Mesenchymal stem cell (in vitro differentiated cells and primary cell): ENCODE results near the gene RAD51B.

Source experiments
- DNase-seq: peaks from one replicate; pipeline ENCODE4 v3.0.0-alpha.2; 2013
- H2AFZ ChIP-seq: one replicate; pipeline ENCODE4 v1.6.1; 2013; ENCODE audit warnings: low read depth, mild to moderate bottlenecking, control low read depth, inconsistent platforms, low read length, moderate library complexity
- H2AK5ac ChIP-seq: 2 replicates; pipeline ENCODE4 v1.6.1; 2013; ENCODE audit warnings: low read length, moderate library complexity, mild to moderate bottlenecking, inconsistent platforms; ENCODE audit not compliant: severe bottlenecking
- H2BK120ac ChIP-seq: one replicate; pipeline ENCODE4 v1.6.1; 2013; ENCODE audit warnings: low read depth, mild to moderate bottlenecking, inconsistent platforms, low read length, moderate library complexity
- H2BK12ac ChIP-seq, 2 experiments: one replicate each; pipeline ENCODE4 v1.6.1; 2013; ENCODE audit warnings: inconsistent platforms in 2 of 2, low read length in 2 of 2, mild to moderate bottlenecking in 2 of 2, moderate library complexity in 2 of 2, control low read depth in 1 of 2
- H2BK15ac ChIP-seq: one replicate; pipeline ENCODE4 v1.6.1; 2013; ENCODE audit warnings: mild to moderate bottlenecking, low read depth, inconsistent platforms; ENCODE audit not compliant: poor library complexity, severe bottlenecking
- H2BK5ac ChIP-seq: 2 replicates; pipeline ENCODE4 v1.6.1; 2013; ENCODE audit warnings: low read depth, mild to moderate bottlenecking, low read length, control low read depth, inconsistent platforms; ENCODE audit not compliant: poor library complexity, severe bottlenecking
- H3K14ac ChIP-seq, 2 experiments: one replicate each; pipeline ENCODE4 v1.6.1; 2013; ENCODE audit warnings: inconsistent platforms in 2 of 2, low read length in 2 of 2, control low read depth in 1 of 2, mild to moderate bottlenecking in 1 of 2, moderate library complexity in 1 of 2
- H3K18ac ChIP-seq, 2 experiments: one replicate each; pipeline ENCODE4 v1.6.1; 2013; ENCODE audit warnings: inconsistent platforms in 2 of 2, low read length in 2 of 2, control low read depth in 1 of 2, low read depth in 1 of 2, mild to moderate bottlenecking in 1 of 2
- H3K23ac ChIP-seq, 2 experiments: one replicate each; pipeline ENCODE4 v1.6.1; 2013; ENCODE audit warnings: inconsistent platforms in 2 of 2, low read length in 2 of 2, mild to moderate bottlenecking in 2 of 2, moderate library complexity in 2 of 2, control low read depth in 1 of 2
- H3K27ac ChIP-seq: 2 replicates; pipeline ENCODE4 v1.5.1; 2013; ENCODE audit warnings: mild to moderate bottlenecking, moderate library complexity, low read length, control low read depth, inconsistent platforms; ENCODE audit not compliant: poor library complexity, severe bottlenecking
- H3K27me3 ChIP-seq, 2 experiments: 2 replicates each; pipeline versions ENCODE4 v1.6.1 to v1.7.0; 2013; ENCODE audit warnings: low read length in 2 of 2, mild to moderate bottlenecking in 2 of 2, moderate library complexity in 2 of 2, control low read depth in 1 of 2, inconsistent platforms in 1 of 2; ENCODE audit not compliant: control insufficient read depth in 1 of 2, insufficient read depth in 1 of 2
- H3K36me3 ChIP-seq, 2 experiments: 2 replicates each; pipeline versions ENCODE4 v1.6.1 to v1.7.0; 2013; ENCODE audit warnings: low read length in 2 of 2, control low read depth in 1 of 2, inconsistent platforms in 1 of 2, low read depth in 1 of 2, mild to moderate bottlenecking in 1 of 2; ENCODE audit not compliant: insufficient read depth in 2 of 2, control insufficient read depth in 1 of 2
- H3K4ac ChIP-seq, 2 experiments: one replicate each; pipeline ENCODE4 v1.6.1; 2013; ENCODE audit warnings: inconsistent platforms in 2 of 2, low read length in 2 of 2, mild to moderate bottlenecking in 2 of 2, moderate library complexity in 2 of 2, control low read depth in 1 of 2, low read depth in 1 of 2
- H3K4me1 ChIP-seq: 2 replicates; pipeline ENCODE4 v1.6.1; 2013; ENCODE audit warnings: low read depth, low read length, control low read depth; ENCODE audit not compliant: control insufficient read depth, insufficient read depth
- H3K4me2 ChIP-seq: 2 replicates; pipeline ENCODE4 v1.6.1; 2013; ENCODE audit warnings: low read length, mild to moderate bottlenecking, inconsistent platforms; ENCODE audit not compliant: poor library complexity, severe bottlenecking
- H3K4me3 ChIP-seq, 2 experiments: 2 replicates each; pipeline versions ENCODE4 v1.5.1 to v1.7.0; 2013; ENCODE audit warnings: low read length in 2 of 2, mild to moderate bottlenecking in 2 of 2, control low read depth in 1 of 2, low read depth in 1 of 2; ENCODE audit not compliant: insufficient read depth in 1 of 2
- H3K79me1 ChIP-seq: replicated peaks from 2 replicates; pipeline ENCODE4 v1.6.1; 2013; ENCODE audit warnings: mild to moderate bottlenecking, control low read depth, low read length, inconsistent platforms; ENCODE audit not compliant: poor library complexity, severe bottlenecking
- H3K9ac ChIP-seq: 2 replicates; pipeline ENCODE4 v1.7.0; 2013; ENCODE audit warnings: mild to moderate bottlenecking, low read length, moderate library complexity
- H3K9me3 ChIP-seq: 2 replicates; pipeline ENCODE4 v1.7.0; 2013; ENCODE audit warnings: mild to moderate bottlenecking, low read length; ENCODE audit not compliant: control insufficient read depth
- H4K8ac ChIP-seq: one replicate; pipeline ENCODE4 v1.6.1; 2013; ENCODE audit warnings: inconsistent platforms, mild to moderate bottlenecking, low read length, moderate library complexity
- H4K91ac ChIP-seq: one replicate; pipeline ENCODE4 v1.6.1; 2013; ENCODE audit warnings: mild to moderate bottlenecking, low read length, inconsistent platforms
- WGBS: methylation state at CpG from one replicate; pipeline ENCODE4 v1.1.7; 2013; ENCODE audit warnings: mixed read lengths; 5-methylcytosine and 5-hydroxymethylcytosine counted together

Gene RAD51B

DNA sequence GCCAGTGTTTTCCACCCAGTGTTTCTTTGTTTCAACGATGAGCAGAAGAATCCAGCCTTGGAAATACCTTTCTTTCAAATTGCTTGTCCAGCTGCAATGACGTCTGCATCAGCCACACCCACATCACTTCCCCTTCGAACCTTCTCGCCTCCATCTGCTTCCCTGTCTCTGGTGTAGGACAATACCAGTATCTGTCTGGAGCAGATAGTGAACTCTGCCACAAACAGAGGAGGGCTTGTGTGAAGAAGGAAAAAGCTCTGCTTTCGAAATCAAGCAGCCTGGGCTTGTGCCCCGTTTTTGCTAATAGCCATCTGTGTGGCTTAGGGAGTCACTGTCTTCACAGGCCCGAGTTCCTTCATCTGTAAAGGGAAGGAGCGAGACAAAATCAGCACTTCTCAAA is 557.9 kb downstream of the RAD51B start:
- no peaks in the 10 kb centered on the region for H3K27me3 ChIP-seq
- H3K79me1 ChIP-seq = no peaks in the 10 kb centered on the region
- H4K91ac ChIP-seq = no peak overlapping the region
- peaks cover 1% of the 10 kb centered on the region for H3K4me1 ChIP-seq
- H3K18ac ChIP-seq = peak overlapping the region; percentile 9 to 91
- H2BK12ac ChIP-seq = peak overlapping the region; percentile 80 to 86
- no peaks in the 10 kb centered on the region for H3K36me3 ChIP-seq
- H4K8ac ChIP-seq = peak overlapping the region; percentile 1
- H2BK120ac ChIP-seq = no peak overlapping the region
- no peak overlapping the region for H2BK15ac ChIP-seq
- H3K14ac ChIP-seq = no peak overlapping the region
- no peak overlapping the region for H3K23ac ChIP-seq
- no peak overlapping the region for H3K4me3 ChIP-seq
- 80% methylated on average over 5 of the region's 8 CpGs for WGBS
- no peak overlapping the region for H2AFZ ChIP-seq
- DNase-seq = no peak
- H3K4ac ChIP-seq = peak overlapping the region in 1 of 2 experiments; percentile 40
- H3K27ac ChIP-seq = no peak overlapping the region
- no peak overlapping the region for H2BK5ac ChIP-seq
- no peak overlapping the region for H3K4me2 ChIP-seq
- H2AK5ac ChIP-seq = no peak overlapping the region
- no peaks in the 10 kb centered on the region for H3K9me3 ChIP-seq
- peak overlapping the region; percentile 72 for H3K9ac ChIP-seq

DNA sequence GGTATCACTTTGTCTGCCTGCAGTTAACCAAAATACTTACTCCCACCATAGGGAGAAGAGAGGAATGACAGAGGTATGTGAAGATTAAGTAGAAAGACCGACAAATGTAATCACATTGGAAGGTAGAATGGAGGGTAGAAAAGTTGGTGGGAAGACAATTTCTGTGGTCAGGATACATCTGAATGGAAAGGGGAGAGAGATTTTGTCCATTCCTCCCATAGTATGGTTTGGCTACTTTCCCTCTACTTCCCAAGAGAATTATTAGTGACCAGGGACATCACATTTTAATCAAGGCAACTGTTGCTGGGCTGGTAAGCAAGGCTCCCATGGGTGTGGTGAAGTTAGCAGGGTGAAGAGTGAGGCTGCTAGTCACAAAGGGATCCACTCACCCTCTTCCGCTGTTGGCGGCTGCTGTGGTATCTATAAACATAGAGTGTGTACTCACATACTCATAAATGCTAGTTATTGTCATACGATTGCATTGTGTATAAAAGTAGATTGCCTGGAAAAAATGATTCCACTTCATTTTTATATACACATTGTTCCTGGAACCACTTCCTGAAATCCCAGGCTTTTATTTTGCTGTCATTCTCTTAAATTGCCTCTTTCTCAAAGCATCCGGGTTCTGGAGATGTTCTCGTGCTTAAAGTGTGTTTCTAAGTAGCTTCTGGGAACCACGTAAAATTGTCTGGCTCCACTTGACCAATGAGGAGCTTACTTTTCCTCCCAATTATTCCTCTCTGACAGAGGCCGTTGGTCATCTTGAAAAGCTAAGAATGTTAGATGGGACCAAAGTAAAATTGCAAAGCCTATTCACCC is 560.1 kb downstream of the RAD51B start:
- Histone ChIP-seq H3K14ac (no peak overlapping the region), H2BK5ac (no peak overlapping the region), H3K4me2 (no peak overlapping the region), H3K9me3 (no peaks in the 10 kb centered on the region), H2AFZ (no peak overlapping the region), H3K36me3 (no peaks in the 10 kb centered on the region), H4K91ac (no peak overlapping the region), H3K27me3 (no peaks in the 10 kb centered on the region), H2BK120ac (no peak overlapping the region), H2AK5ac (peak overlapping the region; percentile 64), H3K27ac (no peak overlapping the region), H3K23ac (no peak overlapping the region), H2BK15ac (no peak overlapping the region), H3K4me3 (no peak overlapping the region), H2BK12ac (peak overlapping the region in 1 of 2 experiments; percentile 92), H3K79me1 (no peaks in the 10 kb centered on the region), H4K8ac (peak overlapping the region; percentile 81), H3K4me1 (peaks cover 1% of the 10 kb centered on the region), H3K9ac (no peak overlapping the region), H3K18ac (peak overlapping the region in 1 of 2 experiments; percentile 21), H3K4ac (peak overlapping the region in 1 of 2 experiments; percentile 37)
- no peak for DNase-seq
- 85% methylated on average over 5 of the region's 8 CpGs for WGBS

DNA sequence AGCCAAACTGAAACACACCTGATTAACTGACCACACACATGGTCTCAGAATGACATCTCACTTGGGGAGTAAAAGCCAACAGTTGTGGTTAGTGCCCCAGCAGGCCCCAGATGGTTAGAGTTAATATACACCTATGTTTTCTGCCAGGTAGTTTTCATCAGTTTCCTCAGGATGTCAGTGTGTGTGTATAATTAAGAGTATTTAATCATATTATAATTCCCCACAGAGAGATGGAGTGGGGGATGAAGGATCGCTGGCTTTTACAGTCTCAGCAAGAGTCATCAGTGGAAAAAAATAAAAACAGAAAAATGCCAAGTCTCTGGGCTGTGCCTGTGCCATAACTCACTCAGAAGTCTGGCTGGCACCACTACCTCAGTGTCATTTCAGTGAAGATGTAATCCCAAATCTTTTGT is 560.8 kb downstream of the RAD51B start:
- Histone ChIP-seq H3K4ac (peak overlapping the region in 1 of 2 experiments; percentile 4), H3K36me3 (no peaks in the 10 kb centered on the region), H4K8ac (no peak overlapping the region), H2BK5ac (no peak overlapping the region), H3K4me2 (no peak overlapping the region), H2BK12ac (peak overlapping the region in 1 of 2 experiments; percentile 89), H3K9ac (peak overlapping the region; percentile 46), H3K27ac (no peak overlapping the region), H3K4me1 (peaks cover 1% of the 10 kb centered on the region), H2BK120ac (no peak overlapping the region), H2BK15ac (no peak overlapping the region), H3K79me1 (no peaks in the 10 kb centered on the region), H3K9me3 (no peaks in the 10 kb centered on the region), H3K27me3 (no peaks in the 10 kb centered on the region), H2AK5ac (peak overlapping the region; percentile 58), H3K4me3 (no peak overlapping the region), H2AFZ (no peak overlapping the region), H3K14ac (peak overlapping the region in 1 of 2 experiments; percentile 38), H3K18ac (peak overlapping the region in 1 of 2 experiments; percentile 21), H4K91ac (no peak overlapping the region), H3K23ac (no peak overlapping the region)
- WGBS = 82% methylated on average over 1 of the region's 1 CpG
- DNase-seq = no peak

DNA sequence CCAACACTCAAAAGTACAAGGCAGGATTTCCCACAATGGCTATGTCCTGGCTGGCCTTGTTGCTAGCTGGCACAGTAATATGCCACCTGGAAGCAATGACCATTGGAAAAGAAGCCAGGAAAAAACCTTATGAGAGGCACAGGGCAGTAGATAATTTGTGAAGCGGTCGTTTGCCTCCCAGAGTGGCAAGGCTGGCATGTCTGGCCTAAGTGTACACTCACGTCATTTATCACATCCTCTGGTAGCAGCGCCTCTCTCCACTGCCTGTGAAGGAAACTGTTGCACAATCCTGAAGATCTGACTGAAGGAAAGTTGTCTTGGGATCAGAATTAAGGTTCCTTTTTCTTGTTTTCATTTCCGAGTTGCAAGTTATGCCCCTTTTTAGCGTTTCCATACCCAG is 564.8 kb downstream of the RAD51B start:
- H3K27me3 ChIP-seq = no peaks in the 10 kb centered on the region
- H4K91ac ChIP-seq = no peak overlapping the region
- no peak overlapping the region for H2AK5ac ChIP-seq
- 78% methylated on average over 4 of the region's 6 CpGs for WGBS
- no peak overlapping the region for H2BK120ac ChIP-seq
- H3K79me1 ChIP-seq = no peaks in the 10 kb centered on the region
- H3K4me2 ChIP-seq = no peak overlapping the region
- H2AFZ ChIP-seq = no peak overlapping the region
- H3K27ac ChIP-seq = no peak overlapping the region
- no peak overlapping the region for H2BK5ac ChIP-seq
- H3K36me3 ChIP-seq = no peaks in the 10 kb centered on the region
- H3K4ac ChIP-seq = peak overlapping the region in 1 of 2 experiments; percentile 58
- H2BK15ac ChIP-seq = no peak overlapping the region
- peak overlapping the region in 1 of 2 experiments; percentile 76 for H3K18ac ChIP-seq
- DNase-seq = peak; percentile 54
- no peak overlapping the region for H2BK12ac ChIP-seq
- H4K8ac ChIP-seq = peak overlapping the region; percentile 27
- H3K9ac ChIP-seq = no peak overlapping the region
- no peak overlapping the region for H3K4me3 ChIP-seq
- no peak overlapping the region for H3K23ac ChIP-seq
- H3K14ac ChIP-seq = no peak overlapping the region
- peaks cover 1% of the 10 kb centered on the region for H3K4me1 ChIP-seq
- no peaks in the 10 kb centered on the region for H3K9me3 ChIP-seq
